Mesenteric fat pad (tissue), 1 donor: ENCODE measurements around the gene CXCL10. TPM values are rescaled to one million over a fixed set of nuclear protein-coding genes. Genes with fewer than 3 reads are reported as not detected.

Experiments
- DNase-seq: peaks from one replicate; pipeline ENCODE4 v3.0.0-alpha.2; 2020; ENCODE audit warnings: low spot score
- total RNA-seq: library from RNA; stranded (reverse); fragmentation: NEBNext Ultra II Directional; extraction: Animal tissue kit (Norgen Biotek cat#: 25700); gene quantifications from one replicate; pipeline ENCODE4 v1.2.1, GENCODE V29; 2021
- donor health status: DM: yes; HTN: yes; CAD: no.

Gene CXCL10
- total RNA-seq, 1 donor from 2014 or later = 0.39 TPM

- DNase-seq = no peak
Observed at GRCh38 chr4:75995727-75996126, 27.6 kb downstream of the CXCL10 start.

- no peak for DNase-seq
Observed at GRCh38 chr4:75992462-75992861, 30.8 kb downstream of the CXCL10 start.

GRCh38 chr4:75989846-75990528 is 33.3 kb downstream of the CXCL10 start:
- no peak for DNase-seq

- DNase-seq = no peak
Observed at GRCh38 chr4:75985116-75985515, 38.2 kb downstream of the CXCL10 start.

- DNase-seq = no peak
Observed at GRCh38 chr4:75980576-75980975, 42.7 kb downstream of the CXCL10 start.

- DNase-seq = no peak
Observed at GRCh38 chr4:75976177-75976576, 47.1 kb downstream of the CXCL10 start.

- DNase-seq = no peak
Observed at GRCh38 chr4:75973766-75974165, 49.5 kb downstream of the CXCL10 start.

Other genes with a start within 250 kb of the CXCL10 start
- not detected for gene PPEF2, start 121.0 kb downstream of the CXCL10 start, total RNA-seq
- 16.4 TPM for gene NAAA, start 82.5 kb downstream of the CXCL10 start, total RNA-seq
- 39.1 TPM for gene SDAD1, start 32.6 kb downstream of the CXCL10 start, total RNA-seq
- 0.16 TPM for gene CXCL9, start 16.0 kb downstream of the CXCL10 start, total RNA-seq
- gene CXCL11, start 12.6 kb upstream of the CXCL10 start, total RNA-seq = not detected
- not detected for gene ART3, start 51.2 kb upstream of the CXCL10 start, total RNA-seq
- gene NUP54, start 124.9 kb upstream of the CXCL10 start, total RNA-seq = 33.9 TPM
- 176 TPM for gene SCARB2, start 190.3 kb upstream of the CXCL10 start, total RNA-seq
- gene FAM47E, start 228.2 kb upstream of the CXCL10 start, total RNA-seq = 3.3 TPM